NOMO-1 treated with DMSO at 0.1 percent for 48 hours (cell line): ENCODE results near the gene THBS3.
"Not testable (repeated sequence)": the region's sequence is repeated elsewhere in the genome, so short reads cannot be mapped to it uniquely, and the experiment has no call there.

Experiments
- DNase-seq: peaks from one replicate; lab custom pipeline; 2025; ENCODE audit not compliant: unreplicated experiment; lab: John Stamatoyannopoulos, UW

The THBS3 gene

DNA sequence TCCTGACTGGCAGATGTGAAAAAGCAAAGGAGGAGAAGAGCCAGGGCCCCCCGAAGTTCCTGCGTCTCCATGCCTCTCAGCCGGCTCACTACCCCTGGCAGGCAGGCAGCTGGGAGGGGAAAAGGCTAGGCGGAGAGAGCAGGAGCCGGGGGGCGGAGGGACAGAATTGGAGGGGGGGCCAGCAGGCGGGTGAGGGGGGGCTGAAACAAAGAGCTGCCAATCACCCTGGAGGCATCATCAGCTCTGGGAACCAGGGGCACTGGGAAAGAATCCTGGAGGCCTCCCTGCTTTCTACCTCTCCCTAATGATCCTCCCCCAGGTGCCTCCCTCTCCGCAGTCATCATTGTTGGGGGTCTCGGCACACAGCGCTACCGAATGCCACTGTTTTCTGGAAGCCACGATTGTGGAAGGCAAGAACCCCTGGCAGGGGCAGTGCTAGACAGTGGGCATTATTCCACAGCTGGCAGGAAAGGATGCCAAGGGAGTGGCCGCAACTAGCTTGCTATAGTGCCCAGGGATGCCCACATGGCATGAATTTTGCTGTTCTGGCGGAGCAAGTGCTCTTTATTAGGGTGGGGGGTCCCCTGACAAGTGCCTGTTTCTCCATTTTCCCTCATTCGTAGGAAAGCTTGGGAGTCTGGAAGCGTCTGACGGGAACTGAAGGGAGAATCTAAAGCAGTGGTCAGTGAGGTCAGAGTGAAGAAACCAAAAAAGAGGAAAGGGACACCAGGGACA, at the start of gene THBS3:
Gene THBS3, minus strand, starts transcription at position 92 of the 735 bp plus-strand sequence. Its CDS starts 21 bp downstream, at position 71.
- DNase-seq, result no peak

- no peak for DNase-seq
These were observed 48.6 kb upstream of the THBS3 start for GRCh38 chr1:155256058-155256852.

- peak; percentile 48 for DNase-seq
These were observed 47.7 kb upstream of the THBS3 start, which contains the start of gene ENTREP3 for GRCh38 chr1:155255243-155256007. Gene ENTREP3, minus strand, starts transcription at chr1:155255483. Its CDS starts 606 bp downstream, at chr1:155254877.

GRCh38 chr1:155254714-155255242, 47.1 kb upstream of the THBS3 start:
- DNase-seq, result no peak

DNA sequence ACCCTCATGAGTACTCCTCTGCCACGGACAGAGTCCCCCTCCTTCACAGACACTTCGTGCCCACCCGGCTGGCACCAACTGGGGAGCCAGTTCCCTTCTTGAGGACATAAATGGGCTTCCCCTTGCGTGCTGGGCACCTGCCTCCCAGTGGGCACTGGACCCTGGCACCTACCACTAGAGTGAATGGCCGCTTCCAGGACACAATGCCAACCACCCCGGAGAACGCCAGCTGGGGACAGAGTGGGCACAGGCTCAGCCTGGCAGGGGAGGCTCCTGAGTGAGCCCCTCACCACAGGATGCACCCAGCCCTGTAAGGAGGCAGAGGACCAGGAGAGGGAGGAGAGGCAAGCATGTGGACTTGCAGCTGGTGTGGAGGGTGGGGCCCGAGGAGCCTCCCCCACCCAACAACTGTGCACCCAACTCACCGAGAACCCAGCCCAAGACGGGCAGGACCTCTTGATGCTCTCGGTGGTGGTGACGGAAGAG, 46.6 kb upstream of the THBS3 start:
- no peak for DNase-seq

DNA sequence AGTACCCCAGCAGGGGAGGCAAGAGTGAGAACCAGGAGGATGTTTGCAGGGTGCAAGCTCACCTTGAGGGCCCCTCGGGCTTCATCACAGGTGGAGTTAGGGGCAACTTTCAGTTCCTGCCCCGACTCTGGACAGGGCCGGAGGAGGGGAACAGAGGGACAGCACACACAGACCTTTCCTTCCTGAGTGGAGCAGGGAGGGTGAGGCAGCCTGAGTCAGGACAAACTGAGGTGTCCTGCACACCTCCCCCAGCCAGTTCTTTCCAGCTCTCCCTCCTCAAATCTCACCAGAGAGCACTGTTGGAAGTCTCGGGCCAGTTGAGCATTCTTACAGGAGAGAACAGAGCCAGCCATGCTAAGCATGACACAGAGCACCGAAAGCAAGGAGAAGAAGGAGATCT, 46.1 kb upstream of the THBS3 start:
- no peak for DNase-seq

DNA sequence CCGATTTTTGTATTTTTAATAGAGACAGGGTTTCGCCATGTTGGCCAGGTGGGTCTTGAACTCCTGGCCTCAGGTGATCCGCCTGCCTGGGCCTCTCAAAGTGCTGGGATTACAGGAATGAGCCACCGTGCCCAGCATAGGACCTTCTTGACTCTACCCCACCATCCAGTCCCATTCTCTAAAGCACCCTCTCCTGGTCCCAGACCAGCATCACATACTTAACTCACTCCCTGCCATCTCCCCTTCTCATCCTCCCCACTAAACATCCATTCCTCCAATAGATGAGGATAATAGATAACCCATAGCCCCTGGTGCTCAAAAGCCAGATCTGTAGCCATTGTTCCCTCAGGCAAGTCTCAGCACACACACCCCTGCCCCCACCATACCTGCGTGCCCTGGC, 45.5 kb upstream of the THBS3 start:
- DNase-seq, result no peak

DNA sequence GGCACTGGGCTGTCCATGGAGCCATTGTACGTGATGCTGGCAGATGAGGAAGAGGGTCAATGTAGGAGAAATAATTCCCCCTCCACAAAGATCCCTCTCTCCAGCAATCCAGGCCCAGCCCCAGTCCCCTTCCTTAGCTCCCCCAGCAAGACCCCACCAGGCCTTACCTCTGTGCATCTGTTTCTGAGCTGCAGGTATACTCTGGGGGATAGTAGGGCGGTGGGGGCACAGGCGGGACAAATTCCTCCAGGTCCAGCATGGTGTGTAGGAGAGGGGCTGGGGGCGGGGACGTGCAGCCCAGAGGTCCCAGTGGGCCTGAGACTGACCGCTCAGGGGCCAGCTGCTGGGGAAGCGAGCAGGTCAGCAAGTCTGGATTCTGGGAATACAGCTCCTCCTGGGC, 43.9 kb upstream of the THBS3 start:
- DNase-seq, result no peak

GRCh38 chr1:155250633-155251449, 43.1 kb upstream of the THBS3 start:
- peak; percentile 91 for DNase-seq

DNA sequence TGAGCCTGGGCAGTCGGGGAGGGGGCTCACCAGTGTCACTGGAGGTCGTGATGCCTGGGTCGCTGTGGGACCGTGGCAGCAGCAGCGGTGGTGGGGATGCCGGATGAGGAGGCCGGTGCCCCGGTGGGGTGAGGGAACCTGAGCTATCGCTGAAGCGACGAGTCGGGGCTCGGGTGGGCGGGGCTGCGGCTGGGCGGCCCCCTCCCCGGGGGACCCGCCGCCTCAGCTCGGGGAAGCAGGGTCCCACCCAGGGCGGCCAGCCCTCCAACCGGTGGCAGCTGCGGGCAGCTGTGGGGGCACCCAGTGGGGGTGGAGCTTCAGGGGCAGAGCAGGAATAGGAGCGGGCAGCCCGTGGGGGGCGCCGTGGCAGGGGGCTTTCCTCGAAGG, 42.5 kb upstream of the THBS3 start:
- no peak for DNase-seq

DNA sequence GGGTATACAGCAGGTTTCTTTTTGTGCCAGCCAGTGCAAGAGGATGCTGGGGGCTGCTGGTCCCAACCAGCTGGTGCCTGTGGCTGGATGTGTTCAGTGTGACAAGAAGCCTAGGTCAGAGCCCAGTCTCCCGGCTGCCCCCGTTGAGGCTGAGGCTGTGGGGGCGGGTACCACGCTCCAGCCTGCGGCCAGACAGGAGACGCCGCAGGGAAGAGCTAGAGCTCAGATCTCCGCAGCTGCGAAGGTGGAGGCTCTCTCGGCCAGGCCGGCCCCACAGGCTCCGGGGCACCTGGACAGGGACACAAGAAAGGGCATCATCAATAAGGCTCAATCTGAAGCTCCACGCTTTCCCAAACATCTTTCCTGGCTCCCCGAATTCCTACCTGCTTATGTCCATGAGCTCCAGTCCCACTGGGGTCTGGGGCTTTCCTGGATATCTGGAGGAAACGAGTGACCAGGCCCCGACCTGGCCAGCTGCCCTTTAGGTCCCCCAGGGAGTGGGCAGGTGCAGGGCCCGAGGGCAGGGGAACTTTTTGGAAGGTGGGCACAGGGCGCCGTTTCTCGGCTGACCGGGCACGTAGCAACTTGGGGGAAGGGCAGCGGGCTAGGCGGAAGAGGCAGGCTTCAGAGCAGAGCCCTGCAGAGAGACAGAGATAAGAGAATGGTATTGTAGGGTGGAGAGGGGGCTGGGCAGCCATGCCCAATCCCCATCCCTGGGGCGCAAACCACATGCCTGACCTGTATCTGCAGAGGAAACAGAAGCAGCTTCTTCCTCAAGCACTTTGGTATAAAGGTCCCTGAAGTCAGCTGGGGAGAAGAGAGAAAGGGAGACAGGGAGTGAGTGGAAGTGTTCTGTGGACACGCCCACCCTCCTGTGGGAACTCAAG, 40.2 kb upstream of the THBS3 start:
- DNase-seq, result no peak

GRCh38 chr1:155246796-155247195, 39.1 kb upstream of the THBS3 start:
- not testable (repeated sequence) for DNase-seq

- no peak for DNase-seq
These were observed 37.4 kb upstream of the THBS3 start for GRCh38 chr1:155245163-155245524.

- DNase-seq, result peak; percentile 99
These were observed 36.9 kb upstream of the THBS3 start for GRCh38 chr1:155244368-155245162.

DNA sequence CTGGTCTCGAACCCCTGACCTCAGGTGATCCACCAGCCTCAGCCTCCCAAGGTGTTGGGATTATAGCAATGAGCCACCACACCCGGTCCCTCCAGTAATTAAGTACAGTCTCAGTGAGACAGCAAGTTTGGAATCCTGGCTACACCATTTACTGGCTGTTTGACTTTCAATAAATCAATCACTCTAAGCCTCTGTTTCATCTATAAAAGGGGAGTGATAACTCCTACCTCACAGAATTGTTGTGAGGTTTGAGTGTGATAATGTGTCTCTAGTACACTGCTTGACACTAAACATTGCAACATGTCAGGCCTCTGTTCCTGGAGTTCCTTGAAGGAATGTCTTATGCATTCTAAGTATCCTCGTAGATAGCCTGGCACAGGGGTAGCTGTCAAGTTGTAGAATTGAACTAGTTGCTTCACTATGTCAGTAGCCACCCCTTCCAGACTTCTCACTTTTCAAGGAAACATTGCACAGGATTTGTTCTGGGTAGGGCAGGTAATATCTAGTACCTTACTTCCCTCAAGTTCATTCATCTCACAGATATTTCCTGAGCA, 35.2 kb upstream of the THBS3 start:
- DNase-seq, result no peak

DNA sequence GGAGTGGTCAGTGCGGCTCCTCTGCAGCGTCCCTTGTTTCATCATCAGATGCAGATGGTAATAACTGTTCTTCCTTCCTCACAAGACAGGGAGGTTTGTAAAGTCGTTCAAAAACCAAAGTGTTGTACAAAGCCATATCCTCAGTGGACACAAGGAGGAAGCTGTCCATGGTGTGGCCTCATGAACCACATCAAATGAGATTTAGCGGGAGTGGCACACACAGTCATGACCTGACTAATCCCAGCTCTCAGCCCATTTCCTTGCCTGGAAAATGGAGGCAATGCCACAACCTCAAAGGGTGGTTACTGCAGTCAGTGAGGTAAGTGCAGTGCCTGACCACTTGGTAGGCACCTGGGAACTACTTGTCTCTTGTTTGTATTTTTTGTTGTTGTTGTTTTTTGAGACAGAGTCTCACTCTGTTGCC, 34.2 kb upstream of the THBS3 start:
- peak; percentile 77 for DNase-seq

DNA sequence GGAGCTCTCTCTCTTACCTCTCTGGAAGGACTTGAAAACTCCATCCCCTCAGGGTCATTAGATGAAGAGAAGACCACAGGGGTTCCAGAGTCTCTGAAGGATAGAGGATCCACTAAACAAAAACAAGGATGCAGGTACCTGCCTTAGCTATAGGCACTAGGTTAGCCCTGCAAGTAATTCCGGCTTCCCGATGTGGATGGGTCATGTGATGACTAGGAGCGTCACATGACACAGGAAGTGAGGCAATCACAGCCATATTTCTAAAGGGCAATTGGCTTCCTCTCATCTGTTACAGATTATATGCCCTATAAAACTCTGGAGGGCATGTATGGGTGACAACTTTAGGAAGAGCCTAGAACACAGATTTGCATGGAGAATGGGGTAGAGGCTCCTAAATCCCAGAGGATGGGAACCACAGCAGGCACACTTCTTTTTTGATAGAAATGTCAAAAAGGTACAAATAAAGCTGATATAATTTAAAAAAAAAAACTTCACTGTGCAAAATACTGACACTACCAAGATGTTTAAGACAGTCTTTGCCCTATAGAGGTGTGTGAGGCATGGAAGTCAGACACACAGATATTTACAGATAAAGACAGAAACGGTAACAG, 33.5 kb upstream of the THBS3 start:
- DNase-seq, result peak; percentile 84

- no peak for DNase-seq
These were observed 28.8 kb upstream of the THBS3 start for GRCh38 chr1:155236451-155236850.
